Right kidney (tissue), 1 donor: ENCODE measurements around the gene SLC9B2.

Source experiments
- DNase-seq: peaks from one replicate; pipeline ENCODE4 v3.0.0-alpha.2; 2016

The SLC9B2 gene

GRCh38 chr4:103079621-103080020 lies 3.1 kb upstream of the SLC9B2 start:
- no peak for DNase-seq

- peak; percentile 94 for DNase-seq
Observed at GRCh38 chr4:103075894-103076746, 441 bp downstream of the SLC9B2 start.

- no peak for DNase-seq
Observed at GRCh38 chr4:103075435-103075893, 1.1 kb downstream of the SLC9B2 start.

- no peak for DNase-seq
Observed at GRCh38 chr4:103074744-103075434, 1.7 kb downstream of the SLC9B2 start.

- no peak for DNase-seq
Observed at GRCh38 chr4:103073792-103074438, 2.6 kb downstream of the SLC9B2 start.

- DNase-seq, result no peak
Observed at GRCh38 chr4:103067841-103068547, 8.6 kb downstream of the SLC9B2 start.

GRCh38 chr4:103060453-103061148 lies 16.0 kb downstream of the SLC9B2 start:
- no peak for DNase-seq

GRCh38 chr4:103054030-103054429 lies 22.5 kb downstream of the SLC9B2 start:
- no peak for DNase-seq

- no peak for DNase-seq
Observed at GRCh38 chr4:103052779-103053178, 23.8 kb downstream of the SLC9B2 start.

- DNase-seq, result no peak
Observed at GRCh38 chr4:103052145-103052544, 24.4 kb downstream of the SLC9B2 start.

GRCh38 chr4:103050736-103051436 lies 25.7 kb downstream of the SLC9B2 start:
- DNase-seq, result no peak

- DNase-seq, result peak; percentile 4
Observed at GRCh38 chr4:103046416-103047290, 29.9 kb downstream of the SLC9B2 start.

GRCh38 chr4:103044183-103044582 lies 32.4 kb downstream of the SLC9B2 start:
- no peak for DNase-seq

- no peak for DNase-seq
Observed at GRCh38 chr4:103036169-103036568, 40.4 kb downstream of the SLC9B2 start.

GRCh38 chr4:103032574-103032973 lies 44.0 kb downstream of the SLC9B2 start:
- no peak for DNase-seq

- no peak for DNase-seq
Observed at GRCh38 chr4:103030791-103031190, 45.8 kb downstream of the SLC9B2 start.

GRCh38 chr4:103029300-103029699 lies 47.3 kb downstream of the SLC9B2 start:
- DNase-seq, result no peak

- DNase-seq, result no peak
Observed at GRCh38 chr4:103026868-103027267, 49.7 kb downstream of the SLC9B2 start.

GRCh38 chr4:103024996-103025395 lies 51.6 kb downstream of the SLC9B2 start:
- DNase-seq, result no peak

GRCh38 chr4:103021120-103021519 lies 55.4 kb downstream of the SLC9B2 start:
- DNase-seq, result no peak
